ENCODE results near the gene SAMM50.
A peak's percentile ranks its signal among the peaks of the same experiment; 100 is the strongest.
"Not testable (repeated sequence)": the region's sequence is repeated elsewhere in the genome, so short reads cannot be mapped to it uniquely, and the experiment has no call there.

SAMM50 gene

DNA sequence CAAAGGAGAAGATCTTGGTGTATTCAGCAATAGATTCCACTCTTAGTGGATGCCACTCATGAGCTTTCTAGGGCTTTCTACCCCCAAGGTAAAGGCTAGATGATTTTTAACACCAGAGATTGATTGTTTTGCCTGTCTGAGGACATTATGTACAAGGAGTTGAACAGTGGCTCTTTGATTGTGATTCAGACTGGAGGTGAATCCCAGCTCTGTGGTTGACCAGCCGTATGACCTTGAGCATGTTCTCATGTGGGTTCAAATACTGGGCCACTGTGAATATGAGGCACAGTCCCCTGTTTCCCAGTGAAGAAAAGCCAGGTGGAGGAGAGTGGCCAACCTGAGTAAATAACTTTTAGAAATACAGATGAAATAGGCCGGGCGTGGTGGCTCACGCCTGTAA lies 44.9 kb downstream of the SAMM50 start:
- DNase-seq, result no peak

GRCh38 chr22:44001521-44001920 lies 46.3 kb downstream of the SAMM50 start:
- no peak for DNase-seq

DNA sequence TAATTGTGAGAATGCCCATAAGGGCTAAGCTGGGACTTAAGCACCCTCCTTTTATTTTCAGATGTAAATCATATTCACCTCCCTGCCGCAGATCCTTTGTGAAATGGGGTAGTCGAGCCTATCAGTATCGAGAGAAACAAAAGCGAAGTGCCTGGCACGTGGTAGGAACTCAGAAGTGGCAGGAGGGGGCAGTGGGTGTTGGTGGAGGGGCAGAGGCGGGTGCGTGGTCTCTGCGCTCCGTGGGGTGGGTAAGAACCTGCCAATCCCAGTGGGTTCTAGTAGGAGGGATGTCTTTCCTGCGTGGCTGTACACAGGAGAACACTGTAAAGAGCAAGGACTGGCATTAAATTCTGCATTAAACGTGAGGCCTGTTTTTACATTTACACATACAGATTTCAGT lies 47.1 kb downstream of the SAMM50 start:
- DNase-seq, result no peak

- no peak for DNase-seq
Measured at GRCh38 chr22:44002997-44003396, 47.8 kb downstream of the SAMM50 start.

DNA sequence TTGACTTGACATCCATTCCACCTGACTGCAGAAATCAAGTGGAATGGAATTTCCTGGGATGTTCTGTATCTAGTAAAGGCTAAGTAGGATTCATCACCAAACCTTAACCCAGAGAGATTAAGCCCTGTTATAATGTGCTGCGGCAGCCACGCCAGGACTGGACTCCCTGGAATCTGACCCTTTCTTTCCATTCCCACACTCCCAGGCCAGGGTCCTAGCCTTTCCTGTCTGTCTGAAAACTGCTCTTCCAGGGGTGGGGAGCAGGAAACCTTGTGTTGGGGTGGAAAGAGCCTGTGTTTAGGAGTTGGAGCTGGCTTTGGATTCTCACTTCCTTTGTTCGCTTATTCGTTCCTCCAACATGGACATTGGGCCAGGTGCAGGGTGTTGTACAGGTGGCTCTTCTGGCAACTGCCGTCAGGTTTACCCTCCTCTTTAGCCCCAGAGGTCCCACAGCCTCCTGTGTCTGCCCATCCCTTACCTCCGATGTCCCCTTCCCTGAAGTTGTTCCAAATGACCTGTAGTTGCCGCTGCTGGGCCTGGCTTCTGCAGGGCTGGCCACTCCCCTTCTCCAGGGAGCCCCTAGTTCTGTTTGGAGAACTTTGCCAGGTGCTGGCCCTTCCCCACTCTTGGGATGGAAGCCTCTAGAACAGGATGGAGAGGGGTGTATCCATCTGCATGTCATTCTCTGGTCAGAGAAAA lies 48.3 kb downstream of the SAMM50 start:
- no peak for DNase-seq

DNA sequence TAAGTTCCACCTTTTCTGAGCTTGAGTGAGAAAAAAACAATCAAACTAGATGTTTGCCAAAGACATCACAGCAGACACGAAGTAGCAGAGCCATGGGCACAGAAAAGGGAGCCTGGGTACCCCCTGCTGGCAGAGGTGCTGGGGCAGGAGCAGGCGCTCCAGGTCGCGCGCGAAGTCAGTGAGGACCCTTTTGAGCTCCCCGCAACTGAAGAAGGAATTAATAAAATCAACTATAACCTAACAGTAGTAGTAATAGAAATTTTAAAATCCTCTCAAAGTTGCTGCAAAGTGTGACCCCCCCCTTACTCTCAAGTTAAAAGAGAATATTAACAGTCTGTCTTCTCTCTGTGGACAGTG lies 48.8 kb downstream of the SAMM50 start:
- no peak for DNase-seq

GRCh38 chr22:44005524-44005923 lies 50.3 kb downstream of the SAMM50 start:
- DNase-seq, result no peak

- no peak for DNase-seq
Measured at GRCh38 chr22:44012162-44012561, 56.9 kb downstream of the SAMM50 start.

DNA sequence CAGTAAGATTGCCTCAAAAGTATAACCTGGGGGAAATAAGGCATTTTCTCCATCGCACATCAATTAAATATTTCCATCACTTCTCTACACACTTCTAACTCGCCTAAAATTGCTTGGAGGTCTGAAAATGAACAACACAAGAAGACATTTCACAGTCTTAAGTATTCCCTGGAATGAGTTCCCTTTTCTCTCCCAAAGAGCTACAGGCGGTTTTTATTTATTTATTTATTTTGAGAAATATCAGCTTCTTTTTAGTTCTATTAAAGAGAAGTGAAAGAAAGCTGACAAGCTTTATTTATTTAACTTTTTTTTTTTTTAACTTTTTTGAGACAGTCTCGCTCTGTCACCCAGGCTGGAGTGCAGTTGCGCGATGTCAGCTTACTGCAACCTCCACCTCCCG lies 57.3 kb downstream of the SAMM50 start:
- no peak for DNase-seq

- no peak for DNase-seq
Measured at GRCh38 chr22:44014241-44014640, 59.0 kb downstream of the SAMM50 start.

GRCh38 chr22:44016586-44016985 lies 61.3 kb downstream of the SAMM50 start:
- not testable (repeated sequence) for DNase-seq

- DNase-seq, result no peak
Measured at GRCh38 chr22:44018594-44018993, 63.4 kb downstream of the SAMM50 start.

GRCh38 chr22:44019416-44019815 lies 64.2 kb downstream of the SAMM50 start:
- DNase-seq, result no peak

- no peak for DNase-seq
Measured at GRCh38 chr22:44019846-44020245, 64.6 kb downstream of the SAMM50 start.

DNA sequence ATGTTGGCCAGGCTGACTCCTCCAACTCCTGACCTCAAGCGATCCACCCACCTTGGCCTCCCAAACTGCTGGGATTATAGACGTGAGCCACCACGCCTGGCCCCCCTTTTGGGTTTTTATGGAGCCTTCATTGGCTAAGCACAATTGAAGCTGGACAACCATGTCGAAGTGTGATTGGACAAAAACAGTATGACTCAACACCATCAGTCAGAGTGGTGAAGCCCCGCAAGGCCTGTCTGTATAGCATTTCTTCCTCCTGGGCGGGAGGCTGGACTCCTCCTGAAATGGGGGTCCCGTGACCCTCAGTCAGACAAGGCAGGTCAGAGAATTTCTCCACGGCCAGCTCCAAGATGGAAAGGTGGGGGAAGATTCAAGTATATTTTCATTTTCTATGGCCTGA lies 65.7 kb downstream of the SAMM50 start:
- DNase-seq, result no peak

GRCh38 chr22:44023404-44024287 lies 68.4 kb downstream of the SAMM50 start:
- DNase-seq, result peak in 4 of 56 donors; percentile 8 to 41 (median 32)

DNA sequence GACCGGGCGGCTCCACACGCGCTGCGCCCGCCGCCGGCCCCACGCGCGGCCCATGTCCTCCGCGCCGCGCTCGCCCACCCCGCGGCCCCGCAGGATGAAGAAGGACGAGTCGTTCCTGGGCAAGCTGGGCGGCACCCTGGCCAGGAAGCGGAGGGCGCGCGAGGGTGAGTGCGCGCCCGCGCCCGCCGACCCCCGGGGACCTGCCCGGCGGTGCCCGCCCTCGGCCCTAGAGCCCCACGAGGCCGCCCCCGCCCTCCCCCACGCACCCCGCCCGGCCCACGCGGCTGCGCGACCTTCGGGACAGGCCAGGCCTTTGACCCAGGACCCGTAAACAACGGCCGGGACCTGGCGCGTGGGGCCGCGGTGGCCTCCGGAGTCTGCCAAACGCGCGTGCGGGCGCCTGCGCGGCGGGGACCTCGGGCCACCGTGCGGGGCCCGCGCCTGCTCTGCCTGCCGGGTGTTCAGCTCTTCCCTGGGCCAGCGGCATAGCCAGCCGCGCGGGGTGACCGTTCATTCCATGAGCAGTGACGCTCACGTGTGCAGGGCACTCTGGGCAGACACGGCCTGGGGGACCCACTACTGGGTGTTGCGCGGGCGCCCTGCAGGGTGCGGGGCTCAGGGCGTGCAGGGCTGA lies 69.2 kb downstream of the SAMM50 start, which contains the start of gene PARVB:
Gene PARVB (plus strand): TSS at position 15 of the 634 bp plus-strand sequence. CDS start 38 bp downstream, at position 53.
- DNase-seq, result peak in 6 of 56 donors; percentile 11 to 36 (median 24)

DNA sequence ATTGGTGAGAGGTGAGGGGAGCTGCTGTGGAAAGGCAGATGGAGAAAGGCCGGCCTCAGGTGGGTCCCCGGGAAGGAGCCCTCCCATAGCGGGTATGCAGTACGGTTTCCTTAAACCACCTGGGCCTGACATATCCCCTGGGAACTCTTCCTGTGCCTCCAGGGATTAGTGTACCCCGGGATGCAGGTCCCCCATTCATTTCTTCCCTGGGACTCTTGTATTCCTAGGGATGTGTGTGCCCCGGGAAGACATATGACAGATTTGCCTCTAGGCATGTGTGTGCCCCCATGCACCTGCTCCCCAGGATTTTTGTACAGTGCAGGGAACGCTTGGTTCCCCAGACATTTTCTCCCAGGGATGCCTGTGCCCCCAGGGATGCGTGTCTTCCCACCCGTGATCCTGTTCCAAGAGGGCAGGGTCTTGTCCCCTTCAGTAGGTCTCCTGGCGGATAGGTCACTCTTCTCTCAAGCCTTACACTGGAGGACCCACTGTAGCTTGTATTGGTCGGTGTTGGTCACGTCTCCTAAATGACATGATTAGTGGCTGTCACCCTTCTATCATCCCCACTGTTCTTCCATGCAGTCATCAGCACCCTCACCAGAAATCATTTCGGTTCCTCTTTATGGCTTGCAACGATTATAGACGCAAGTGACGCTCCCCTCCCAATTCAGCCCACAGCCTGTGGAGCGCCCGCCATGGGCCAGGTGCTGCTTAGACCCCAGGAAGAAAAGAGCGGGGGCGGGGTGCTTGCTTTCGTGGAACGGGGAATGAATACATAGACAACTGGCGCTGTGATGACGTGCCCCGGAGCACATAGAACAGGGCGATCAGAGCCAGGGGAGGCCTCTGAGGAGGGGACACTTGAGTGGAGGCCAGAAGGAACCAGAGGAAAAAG lies 70.2 kb downstream of the SAMM50 start:
- DNase-seq, result peak in 4 of 56 donors; percentile 5 to 18 (median 8)

- DNase-seq, result no peak
Measured at GRCh38 chr22:44026066-44026629, 70.9 kb downstream of the SAMM50 start.

DNA sequence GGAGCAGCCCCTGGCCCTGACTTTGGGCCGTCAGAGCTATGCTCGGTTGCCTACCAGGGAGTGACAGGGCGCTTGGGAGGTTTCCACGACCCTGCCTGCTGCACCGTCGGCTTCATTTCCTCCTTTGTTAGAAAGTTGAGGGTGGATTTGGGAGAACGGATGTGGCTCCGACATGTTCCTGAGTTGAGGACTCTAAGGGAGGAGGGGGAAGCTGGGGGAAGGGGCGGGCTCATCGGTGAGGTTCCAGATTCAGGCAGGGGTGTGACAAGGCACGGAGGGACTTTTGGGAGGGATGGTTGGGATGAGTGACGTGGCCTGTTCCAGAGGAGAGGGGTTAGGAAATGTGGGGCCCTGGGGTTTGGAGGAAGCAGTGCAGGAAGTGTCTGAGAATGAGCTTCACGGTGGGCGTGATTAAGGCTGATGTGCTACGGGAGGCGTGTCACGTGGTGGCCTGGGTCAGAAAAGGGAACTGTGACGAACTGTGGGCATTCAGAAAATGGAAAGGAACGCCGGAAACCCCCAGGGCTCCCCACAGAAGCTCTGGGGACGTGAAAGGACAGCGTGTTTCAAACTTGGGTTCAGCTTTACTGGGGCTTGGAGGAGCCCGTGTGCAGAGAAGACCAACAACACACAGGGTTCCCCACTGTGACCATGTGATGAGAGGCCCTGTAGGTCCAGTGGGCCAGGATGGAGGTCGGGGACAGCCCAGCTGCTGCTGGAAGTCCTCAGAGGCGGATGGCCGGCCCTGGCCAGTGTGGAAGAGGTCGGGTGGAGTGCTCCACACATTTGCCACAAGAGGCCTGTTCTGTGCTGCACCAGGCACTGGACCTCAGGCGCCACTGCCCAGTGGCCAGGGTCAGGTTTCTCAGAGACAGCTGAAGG lies 71.6 kb downstream of the SAMM50 start:
- peak in 26 of 56 donors; percentile 5 to 64 (median 29) for DNase-seq
